GM19438 (cell line): Measurements from ENCODE around the gene PITPNC1.
"Not testable (repeated sequence)": the region's sequence is repeated elsewhere in the genome, so short reads cannot be mapped to it uniquely, and the experiment has no call there.

Experiments
- ATAC-seq: cut with Tn5 transposase; IDR thresholded peaks from one replicate; pipeline ENCODE4 v1.9.1; 2021; ENCODE audit warnings: low read depth; ENCODE audit not compliant: unreplicated experiment

PITPNC1 gene

DNA sequence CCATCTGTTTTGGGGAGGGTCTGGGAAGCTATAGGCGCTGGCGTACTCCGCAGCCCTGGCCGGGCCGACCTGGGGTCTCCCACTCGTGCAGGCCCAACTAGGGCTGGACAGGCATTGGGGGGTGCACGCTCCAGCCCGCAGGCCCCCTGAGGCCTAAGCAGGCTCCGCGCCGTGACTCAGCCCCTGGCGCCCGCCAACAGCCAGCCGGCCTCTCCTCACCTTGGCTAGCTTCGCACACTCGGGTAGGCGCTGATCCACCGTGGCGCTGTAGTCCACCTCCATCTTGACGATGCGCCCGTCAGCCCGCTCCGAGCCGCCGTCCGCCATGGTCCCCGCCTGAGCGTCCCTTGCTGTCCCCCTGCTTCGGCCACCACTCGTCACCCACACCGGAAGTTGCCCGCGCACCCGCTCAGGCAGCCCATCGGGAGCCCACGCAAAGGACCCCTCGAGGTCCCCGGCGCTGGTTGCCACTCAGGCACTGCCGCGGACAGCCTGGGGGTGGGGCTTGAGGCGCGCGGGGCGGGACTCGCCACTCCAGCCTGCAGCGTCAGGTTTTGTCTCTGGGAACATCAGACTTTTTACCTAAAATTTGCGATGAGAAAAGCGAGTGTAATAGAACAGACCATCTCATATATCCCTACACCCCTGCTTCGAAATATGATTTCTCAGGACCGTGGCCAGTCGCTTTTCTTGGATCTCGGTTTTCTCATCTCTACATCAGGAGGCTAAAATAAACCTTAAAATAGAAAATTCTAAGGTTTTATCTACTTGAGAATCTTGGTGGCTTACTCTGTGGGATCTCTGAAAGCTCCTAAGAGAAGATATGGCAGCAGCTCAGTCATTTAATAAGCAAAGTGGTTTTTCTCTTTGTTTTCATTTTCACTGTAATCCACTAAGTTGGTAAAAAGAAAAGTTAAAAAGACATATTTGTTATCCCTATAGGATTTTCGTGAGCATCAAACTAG is 10.6 kb upstream of the PITPNC1 start, which contains the start of gene PSMD12:
TSS of gene PSMD12 (minus strand) at position 385 of the 965 bp plus-strand sequence. CDS start at position 327, 58 bp downstream.
- ATAC-seq: peak; percentile 80

DNA sequence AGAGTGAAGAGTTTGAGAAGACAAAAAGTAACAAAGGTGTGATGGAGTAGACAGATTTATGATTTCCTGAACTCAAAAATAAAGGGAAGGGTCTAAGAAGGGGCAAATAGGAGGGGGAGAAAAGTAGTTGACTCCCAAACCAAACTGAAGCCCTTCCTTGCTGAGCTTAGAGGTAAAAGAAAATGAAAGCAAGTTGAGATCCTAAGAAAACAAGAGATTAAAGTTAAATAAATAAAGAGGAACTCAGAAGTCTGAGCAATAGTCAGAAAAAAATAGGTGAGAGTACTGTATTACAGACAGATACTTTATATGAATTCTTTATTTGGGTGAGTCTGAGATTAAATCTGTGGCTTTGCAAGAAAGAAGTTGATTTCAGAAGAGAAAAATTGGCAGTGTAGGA is 7.4 kb upstream of the PITPNC1 start:
- no peak for ATAC-seq

DNA sequence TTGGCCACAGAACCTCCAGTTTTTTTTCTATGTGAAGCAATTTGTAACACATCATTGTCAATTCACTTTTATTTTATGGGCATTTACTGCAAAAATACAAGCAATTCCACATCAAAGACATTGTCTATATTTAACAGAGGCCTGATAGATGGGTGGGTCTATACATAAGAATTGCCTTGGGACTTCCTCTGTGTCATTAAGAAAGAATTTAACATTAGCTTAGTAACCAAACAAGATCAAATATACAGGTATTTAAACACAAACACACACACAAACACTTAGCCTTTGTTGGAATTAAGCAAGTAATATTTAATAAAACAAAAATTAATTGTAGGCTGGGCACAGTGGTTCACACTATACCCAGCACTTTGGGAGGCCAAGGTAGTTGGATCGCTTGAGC is 4.3 kb upstream of the PITPNC1 start:
- no peak for ATAC-seq

DNA sequence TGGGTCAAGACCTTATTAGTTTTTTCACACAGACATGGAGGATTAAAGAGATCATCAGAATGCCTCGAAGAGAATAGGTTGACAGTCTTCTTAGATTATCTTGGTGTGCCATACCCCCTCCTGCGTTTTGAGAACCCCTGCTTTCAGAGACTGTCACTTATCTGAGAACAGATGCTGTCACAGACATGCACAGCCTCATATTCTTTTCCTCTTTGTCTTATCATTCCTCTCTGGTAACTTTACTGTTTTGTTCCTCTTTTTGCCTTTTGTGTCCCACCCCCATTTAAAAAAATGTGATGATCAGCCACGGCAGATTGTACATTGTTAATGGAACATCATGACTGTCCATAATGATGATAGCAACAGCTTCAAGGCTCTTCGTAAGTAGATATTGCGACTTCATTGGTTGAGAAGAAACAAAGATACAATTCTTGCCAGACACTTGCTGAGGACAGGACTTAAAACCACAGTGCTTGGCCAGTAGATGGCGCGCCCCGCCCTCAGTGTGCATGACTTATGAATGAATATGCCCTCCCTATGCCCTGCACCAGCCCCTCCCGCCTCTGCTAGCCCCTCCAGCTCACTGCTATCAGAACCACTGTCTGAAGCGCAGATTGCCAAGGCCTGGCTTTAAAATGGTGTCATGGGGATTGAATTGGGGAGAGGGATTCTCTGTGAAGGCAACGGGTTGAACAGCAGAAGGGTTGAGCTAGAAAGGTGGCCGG is 2.6 kb upstream of the PITPNC1 start:
- no peak for ATAC-seq

DNA sequence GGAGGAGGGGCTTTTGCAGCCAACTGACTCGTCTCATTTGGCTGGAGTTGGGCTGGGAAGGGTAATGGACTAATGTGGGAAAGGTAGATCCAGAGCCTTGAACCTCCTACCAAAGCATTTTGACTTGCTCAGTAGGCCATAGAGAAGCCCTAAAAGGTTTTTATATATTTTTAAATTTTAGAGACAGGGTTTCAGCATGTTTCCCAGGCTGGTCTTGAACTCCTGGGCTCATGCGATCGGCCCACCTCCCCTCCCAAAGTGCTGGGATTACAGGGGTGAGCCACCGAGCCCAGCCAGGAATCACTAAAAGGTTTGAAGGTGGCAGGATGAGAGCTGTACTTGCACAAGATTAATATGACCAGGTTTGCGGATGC is 2.0 kb upstream of the PITPNC1 start:
- ATAC-seq: no peak

DNA sequence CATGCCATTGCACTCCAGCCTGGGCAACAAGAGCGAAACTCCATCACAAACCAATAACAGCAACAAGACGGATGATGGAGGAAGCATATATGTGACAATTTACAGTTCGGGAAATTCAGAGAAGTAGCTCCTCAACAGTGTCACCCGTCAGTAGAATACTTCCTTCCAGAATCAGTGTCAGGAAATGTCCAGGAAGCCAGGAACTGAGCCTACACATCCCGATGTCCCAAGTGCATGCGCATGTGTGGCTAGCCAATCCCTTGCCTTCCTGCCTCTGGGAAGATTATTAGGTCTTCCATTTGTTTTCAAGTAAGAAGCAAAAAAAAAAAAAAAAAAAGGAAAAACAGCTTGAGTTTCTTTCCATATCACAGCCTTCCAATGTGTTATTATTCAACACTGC is 1.4 kb upstream of the PITPNC1 start:
- ATAC-seq: no peak

DNA sequence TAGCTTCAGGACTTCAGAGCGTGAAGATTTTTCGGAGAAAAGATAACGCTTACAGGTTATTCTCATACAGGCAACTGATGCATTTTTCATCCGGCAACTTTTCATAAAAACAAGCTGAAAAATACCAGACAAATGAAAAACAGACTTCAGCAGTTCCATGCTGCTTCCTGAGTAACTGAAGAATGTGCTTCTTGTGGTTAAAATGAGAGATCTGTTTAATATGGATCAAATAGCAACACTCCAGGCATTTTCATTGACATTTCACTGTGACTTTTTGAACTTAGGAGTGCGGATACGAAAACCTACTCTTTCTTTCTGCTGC is 705 bp upstream of the PITPNC1 start:
- no peak for ATAC-seq

DNA sequence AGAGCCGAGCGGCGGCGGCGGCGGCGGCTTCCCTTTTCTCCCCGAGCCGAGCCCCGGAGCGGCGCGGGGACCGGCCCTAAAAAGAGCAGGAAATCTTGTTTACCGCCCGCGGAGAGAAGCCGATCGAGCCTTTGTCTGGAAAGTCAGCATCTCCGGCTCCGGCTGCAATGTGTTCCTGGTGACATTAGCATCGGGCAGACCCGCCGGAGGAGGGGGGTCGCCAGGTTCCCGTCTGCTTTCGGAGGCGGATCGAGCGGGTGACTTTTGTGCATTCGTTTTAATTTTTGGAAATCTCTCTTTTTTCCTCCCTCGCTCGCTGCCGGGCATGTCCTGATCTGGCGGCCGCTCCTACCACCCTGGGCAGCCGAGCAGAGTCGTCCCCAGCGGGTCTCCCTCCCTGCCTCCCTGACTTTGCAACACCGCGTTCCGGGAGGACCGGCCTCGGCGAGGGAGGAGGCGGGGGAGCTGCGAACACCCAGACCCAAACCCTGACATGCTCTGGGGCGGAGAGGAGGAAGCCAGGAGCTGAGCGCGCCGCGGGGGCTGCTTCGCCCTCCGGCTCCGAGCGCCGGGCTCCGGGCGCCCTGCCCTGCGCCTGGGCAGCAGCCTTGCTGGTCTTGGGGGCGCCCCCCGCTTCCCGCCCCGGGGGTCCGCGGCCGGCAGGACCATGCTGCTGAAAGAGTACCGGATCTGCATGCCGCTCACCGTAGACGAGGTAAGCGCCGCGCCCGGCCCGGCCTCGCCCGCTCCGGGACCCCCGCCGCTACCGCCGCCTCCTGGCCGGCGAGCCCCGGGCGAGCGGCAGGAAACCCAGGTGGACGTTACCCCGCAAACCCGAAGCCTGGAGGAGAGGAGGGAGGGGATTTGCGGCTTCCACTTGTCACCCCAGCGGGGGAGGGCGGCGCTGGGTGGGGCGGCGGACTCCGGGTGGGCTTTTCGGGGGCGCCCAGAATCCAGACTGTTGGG is 690 bp downstream of the PITPNC1 start:
- peak; percentile 42 for ATAC-seq

DNA sequence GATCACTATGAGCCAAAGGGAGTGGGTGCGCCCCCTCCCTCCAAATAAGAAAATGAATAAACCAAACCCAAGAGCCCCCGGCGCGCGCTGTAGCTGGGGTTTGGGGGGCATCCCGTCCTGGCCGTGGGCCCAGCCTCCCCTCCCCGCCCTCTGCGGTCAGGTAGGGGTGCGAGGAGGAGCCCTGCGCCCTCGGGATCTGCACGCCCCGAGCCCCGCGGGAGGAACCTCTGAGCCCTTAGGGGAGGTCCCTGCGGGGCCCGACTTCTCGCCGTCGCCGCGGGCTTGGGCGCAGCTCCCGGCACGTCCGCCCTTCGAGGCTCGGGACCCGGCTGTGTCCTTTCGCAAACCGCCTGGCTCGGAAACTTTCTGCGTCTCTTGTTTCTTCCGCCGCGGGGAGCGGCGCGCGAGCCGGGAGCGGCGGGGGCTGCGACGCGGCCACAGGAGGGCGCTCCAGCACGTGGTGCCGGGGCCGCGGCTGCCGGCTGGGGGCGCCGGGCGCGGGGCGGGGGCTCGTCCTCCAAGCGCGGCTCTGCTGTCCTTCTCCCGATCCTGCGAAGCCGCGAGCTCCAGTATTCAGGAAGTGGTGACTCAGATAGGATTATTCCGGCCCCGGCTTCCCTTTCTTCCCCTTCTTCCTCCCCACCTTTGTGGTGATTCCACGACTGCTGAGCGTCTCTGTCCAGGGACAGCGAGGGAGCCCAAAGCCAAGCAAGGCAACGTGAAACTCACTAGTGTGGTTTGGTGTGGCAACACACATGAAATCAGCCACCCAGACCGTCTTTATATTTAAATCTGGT is 1.6 kb downstream of the PITPNC1 start:
- peak; percentile 35 for ATAC-seq

DNA sequence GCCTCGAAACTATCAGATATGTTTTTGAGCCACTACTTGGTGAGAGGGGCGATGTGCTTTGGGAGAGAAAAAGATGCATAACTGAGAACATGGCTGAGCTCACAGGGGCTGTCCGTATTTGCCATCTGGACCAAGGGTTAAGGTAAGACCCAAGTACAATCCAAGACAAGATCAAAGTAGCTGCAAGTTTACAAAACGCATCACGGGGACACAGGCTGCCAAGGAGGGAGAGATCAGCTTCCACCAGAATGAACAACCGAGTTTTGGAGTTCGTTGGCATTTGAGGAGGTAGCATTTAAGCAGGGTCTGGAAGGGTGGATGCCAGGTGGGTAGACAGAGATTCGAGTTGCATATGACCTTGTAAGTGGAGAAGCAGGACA is 2.2 kb downstream of the PITPNC1 start:
- ATAC-seq: no peak

DNA sequence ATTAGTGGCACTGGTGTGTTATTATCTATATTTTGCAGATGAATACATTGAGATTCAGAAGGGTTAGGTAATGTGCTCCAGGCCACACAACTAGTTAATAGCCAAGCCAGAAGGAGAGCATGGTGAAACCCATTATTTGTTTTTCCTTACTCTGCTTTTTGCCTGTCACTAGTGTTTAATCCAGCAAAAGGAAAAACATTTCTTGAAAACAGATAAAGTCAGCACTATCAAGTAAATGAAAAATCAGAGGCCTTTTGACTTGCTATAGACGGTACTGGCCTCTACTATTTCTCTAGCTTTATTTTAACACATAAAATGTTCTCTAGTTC is 4.8 kb downstream of the PITPNC1 start:
- no peak for ATAC-seq

DNA sequence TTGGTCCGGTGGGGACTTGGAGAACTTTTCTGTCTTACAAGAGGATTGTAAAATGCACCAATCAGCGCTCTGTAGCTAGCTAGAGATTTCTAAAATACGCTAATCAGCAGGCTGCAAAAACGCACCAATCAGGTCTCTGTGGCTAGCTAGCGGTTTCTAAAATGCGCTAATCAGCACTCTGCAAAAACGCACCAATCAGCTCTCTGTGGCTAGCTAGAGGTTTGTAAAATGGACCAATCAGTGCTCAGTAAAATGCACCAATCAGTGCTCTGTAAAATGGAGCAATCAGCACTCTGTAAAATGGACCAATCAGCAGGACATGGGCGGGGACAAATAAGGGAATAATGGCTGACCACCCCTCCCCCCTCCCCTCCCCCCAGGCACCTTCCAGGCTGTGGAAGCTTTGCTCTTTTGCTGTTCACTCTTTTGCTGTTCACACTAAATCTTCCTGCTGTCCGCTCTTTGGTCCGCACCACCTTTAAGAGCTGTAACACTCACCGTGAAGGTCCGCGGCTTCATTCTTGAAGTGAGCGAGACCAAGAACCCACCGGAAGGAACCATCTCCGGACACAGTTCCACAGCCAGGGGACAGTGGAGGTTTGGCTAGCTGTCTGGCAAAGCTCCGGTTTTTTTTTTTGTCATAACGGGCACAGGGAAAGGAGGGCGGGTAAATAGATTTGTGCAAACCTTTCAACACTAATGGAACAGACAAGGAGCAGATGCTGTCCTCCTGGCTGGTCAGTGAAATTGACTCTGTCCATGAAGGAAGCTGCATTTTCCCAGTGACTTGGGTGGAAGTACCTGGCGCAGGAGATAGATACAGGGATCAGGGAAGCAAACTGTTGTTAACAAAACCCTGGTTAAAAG is 8.3 kb downstream of the PITPNC1 start:
- no peak for ATAC-seq

DNA sequence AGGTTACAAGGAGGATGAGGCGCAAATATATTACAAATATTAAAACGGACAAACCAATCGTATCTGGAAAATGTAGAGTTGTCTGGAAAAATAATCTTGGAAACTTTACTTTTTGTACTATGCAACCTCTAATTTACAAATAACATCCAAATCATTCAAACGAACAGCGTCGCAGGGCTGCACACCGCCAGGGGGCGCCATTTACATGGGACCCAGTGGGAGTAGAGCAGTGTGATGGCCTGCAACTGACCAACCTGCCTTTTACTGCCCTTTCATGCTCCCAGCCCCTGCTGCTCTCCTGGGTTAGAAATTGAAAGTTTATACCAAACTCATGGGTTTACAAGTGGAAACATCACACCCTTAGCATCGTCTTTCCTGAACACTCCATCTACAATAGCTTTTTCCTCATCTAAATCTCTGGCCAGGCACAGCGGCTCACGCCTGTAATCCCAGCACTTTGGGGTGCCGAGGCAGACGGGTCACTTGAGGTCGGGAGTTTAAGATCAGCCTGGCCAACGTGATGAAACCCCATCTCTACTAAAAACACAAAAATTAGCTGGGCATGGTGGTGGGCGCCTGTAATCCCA is 10.0 kb downstream of the PITPNC1 start:
- no peak for ATAC-seq

DNA sequence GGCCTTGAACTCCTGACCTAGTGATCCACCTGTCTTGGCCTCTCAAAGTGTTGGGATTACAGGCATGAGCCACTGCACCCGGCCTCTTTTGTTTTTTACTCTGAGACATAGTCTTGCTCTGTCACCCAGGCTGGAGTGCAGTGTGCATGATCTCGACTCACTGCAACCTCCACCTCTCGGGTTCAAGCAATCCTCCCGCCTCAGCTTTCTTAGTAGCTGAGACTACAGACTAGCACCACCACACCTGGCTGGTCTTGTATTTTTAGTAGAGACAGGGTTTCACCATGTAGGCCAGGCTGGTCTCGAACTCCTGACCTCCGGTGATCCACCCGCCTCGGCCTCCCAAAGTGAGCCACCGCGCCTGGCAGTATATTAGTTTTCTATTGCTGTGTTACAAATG is 11.5 kb downstream of the PITPNC1 start:
- ATAC-seq: not testable (repeated sequence)

DNA sequence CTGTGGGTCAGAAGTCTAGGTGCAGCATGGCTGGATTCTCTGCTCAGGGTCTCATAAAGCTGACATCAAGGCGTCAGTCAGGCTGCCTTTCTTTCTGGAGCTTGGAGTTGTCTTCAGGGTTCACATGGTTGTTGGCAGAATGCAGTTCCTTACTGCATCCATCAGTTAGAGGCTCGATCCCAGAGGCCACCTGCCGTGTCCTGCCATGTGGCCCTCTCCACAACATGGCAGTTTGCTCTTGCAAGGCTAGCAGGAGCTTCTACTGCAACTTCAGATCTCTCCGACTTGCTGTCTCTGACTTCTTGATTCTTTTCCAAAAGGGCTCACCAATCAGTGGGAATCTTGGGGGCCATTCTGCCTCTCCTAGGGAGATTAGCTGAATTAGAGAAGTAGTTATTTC is 11.9 kb downstream of the PITPNC1 start:
- ATAC-seq: no peak

DNA sequence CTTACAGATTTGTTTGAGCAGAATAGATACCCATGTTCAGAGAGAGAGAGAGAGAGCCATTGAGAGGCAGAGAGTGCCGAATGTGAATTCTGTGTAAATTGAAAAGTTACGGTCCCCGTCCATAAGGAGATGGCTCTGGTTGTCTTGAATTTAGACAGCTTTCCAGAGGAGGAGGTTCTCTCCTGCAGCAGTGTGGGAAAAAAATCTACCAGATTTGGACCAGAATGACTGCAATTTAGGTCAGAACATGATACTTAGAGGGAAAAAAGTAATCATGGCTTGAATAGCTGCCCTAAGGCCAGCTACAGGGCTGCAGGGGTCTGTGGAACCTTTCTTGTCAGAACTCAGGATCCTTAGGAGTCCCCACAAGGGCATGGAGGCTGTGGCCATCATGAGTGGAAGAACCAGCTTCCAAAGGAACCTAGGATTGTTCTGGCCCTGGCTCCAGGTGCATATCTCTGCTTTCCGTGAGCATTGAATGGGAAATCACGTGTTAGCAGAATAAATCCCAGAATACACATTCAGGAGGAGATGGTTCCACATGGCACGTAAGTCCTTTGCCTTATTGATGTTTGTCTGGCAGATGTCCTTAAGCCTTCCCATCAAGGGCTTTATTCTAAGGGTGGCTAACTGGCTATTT is 13.0 kb downstream of the PITPNC1 start:
- ATAC-seq: no peak

DNA sequence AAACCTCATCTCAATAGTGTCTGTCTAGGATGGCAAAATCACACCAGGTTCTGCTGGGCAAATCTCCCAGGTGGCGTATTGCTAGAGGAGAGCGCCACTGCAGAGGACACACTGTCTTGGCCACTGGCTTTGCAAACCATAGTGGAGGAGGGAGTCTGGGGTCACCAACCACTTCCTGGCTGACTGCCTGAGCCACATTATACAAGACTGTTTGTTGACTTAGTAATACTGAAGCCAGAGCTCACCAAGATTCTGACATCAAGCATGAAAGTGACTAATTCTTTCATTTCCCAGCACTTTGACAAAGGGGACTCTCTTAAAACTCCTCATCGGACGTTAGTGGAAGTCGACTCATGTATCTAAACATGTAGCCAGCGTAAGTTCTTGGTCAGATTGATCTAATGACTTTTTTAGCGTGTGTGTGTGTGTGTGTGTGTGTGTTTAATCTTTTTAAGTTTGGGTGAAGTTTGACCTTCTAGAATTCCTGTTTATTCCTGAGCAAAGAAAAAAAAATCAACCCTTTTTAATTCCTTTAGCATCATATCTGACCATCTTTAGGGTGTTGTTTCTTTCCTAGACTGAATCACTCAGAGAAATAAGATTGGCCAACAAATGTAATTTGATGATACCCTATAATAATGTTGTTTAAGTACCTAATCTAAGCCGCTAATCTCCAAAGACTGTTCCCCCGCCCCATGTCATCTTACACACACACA is 13.7 kb downstream of the PITPNC1 start:
- peak; percentile 99 for ATAC-seq

DNA sequence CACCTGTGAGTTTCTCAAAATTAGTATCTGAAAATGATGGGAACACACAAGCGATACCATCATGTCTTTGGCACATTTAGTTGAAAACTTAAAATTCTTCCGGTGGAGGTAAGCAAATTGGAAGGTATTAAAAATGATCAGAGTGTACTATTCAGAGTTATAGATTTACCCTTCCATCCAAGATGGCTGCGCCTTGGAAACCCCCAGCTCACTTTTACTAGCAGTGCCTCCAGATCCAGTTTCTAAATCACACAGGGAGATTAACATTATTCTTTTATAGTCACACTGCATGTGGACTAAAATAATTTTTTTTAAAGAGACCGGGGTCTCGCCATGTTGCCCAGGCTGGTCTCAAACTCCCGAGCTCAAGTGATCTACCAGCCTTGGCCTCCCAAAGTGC is 15.0 kb downstream of the PITPNC1 start:
- no peak for ATAC-seq
